ENCODE results near the gene NRG3.

NRG3 gene

GRCh38 chr10:82866424-82867020 lies 991.5 kb downstream of the NRG3 start:
- no peak for DNase-seq

GRCh38 chr10:82867056-82867455 lies 992.1 kb downstream of the NRG3 start:
- no peak for DNase-seq

- no peak for DNase-seq
Observed at GRCh38 chr10:82874671-82875070, 999.7 kb downstream of the NRG3 start.

- DNase-seq: no peak
Observed at GRCh38 chr10:82880776-82881290, 1005.8 kb downstream of the NRG3 start.

GRCh38 chr10:82882722-82883121 lies 1007.7 kb downstream of the NRG3 start:
- no peak for DNase-seq

GRCh38 chr10:82883603-82884002 lies 1008.6 kb downstream of the NRG3 start:
- DNase-seq: no peak

GRCh38 chr10:82887488-82887887 lies 1012.5 kb downstream of the NRG3 start:
- no peak for DNase-seq

GRCh38 chr10:82888809-82889455 lies 1013.9 kb downstream of the NRG3 start:
- DNase-seq: no peak

- no peak for DNase-seq
Observed at GRCh38 chr10:82889728-82890127, 1014.7 kb downstream of the NRG3 start.

- DNase-seq: no peak
Observed at GRCh38 chr10:82890573-82890972, 1015.6 kb downstream of the NRG3 start.

GRCh38 chr10:82908096-82908495 lies 1033.1 kb downstream of the NRG3 start:
- no peak for DNase-seq

GRCh38 chr10:82908751-82909150 lies 1033.8 kb downstream of the NRG3 start:
- no peak for DNase-seq

GRCh38 chr10:82910301-82910700 lies 1035.3 kb downstream of the NRG3 start:
- no peak for DNase-seq

GRCh38 chr10:82914655-82915136 lies 1039.7 kb downstream of the NRG3 start:
- no peak for DNase-seq

GRCh38 chr10:82916941-82917340 lies 1041.9 kb downstream of the NRG3 start:
- DNase-seq: no peak

GRCh38 chr10:82918022-82918421 lies 1043.0 kb downstream of the NRG3 start:
- no peak for DNase-seq

GRCh38 chr10:82922046-82922445 lies 1047.1 kb downstream of the NRG3 start:
- DNase-seq: no peak

GRCh38 chr10:82922755-82923154 lies 1047.8 kb downstream of the NRG3 start:
- no peak for DNase-seq

GRCh38 chr10:82924711-82925110 lies 1049.7 kb downstream of the NRG3 start:
- DNase-seq: no peak

GRCh38 chr10:82925547-82925946 lies 1050.6 kb downstream of the NRG3 start:
- DNase-seq: no peak

- DNase-seq: no peak
Observed at GRCh38 chr10:82932451-82932850, 1057.5 kb downstream of the NRG3 start.

GRCh38 chr10:82934429-82934828 lies 1059.4 kb downstream of the NRG3 start:
- no peak for DNase-seq

- DNase-seq: no peak
Observed at GRCh38 chr10:82934947-82935346, 1060.0 kb downstream of the NRG3 start.

GRCh38 chr10:82938331-82938730 lies 1063.3 kb downstream of the NRG3 start:
- DNase-seq: no peak

All from CD4-positive, alpha-beta T cell treated with Interleukin-6 for 4 hours (primary cell).